OCI-LY3 (cell line): ENCODE results near the gene CCDC9B.

ENCODE experiments used
- EZH2phosphoT487 ChIP-seq: fragments of 200-600 bp; shearing (Covaris generic); IDR thresholded peaks from 2 replicates; pipeline ENCODE4 v1.6.1; 2018; ENCODE audit warnings: antibody characterized with exemption, mixed run types, low read depth
- TF ChIP-seq, protein P1 (sequence below): fragments of 200-600, 300-600 bp; sonication (generic); IDR thresholded peaks from 2 replicates; pipeline ENCODE4 v1.5.1; 2014; ENCODE audit warnings: antibody characterized with exemption, low read length, low read depth

DNA sequence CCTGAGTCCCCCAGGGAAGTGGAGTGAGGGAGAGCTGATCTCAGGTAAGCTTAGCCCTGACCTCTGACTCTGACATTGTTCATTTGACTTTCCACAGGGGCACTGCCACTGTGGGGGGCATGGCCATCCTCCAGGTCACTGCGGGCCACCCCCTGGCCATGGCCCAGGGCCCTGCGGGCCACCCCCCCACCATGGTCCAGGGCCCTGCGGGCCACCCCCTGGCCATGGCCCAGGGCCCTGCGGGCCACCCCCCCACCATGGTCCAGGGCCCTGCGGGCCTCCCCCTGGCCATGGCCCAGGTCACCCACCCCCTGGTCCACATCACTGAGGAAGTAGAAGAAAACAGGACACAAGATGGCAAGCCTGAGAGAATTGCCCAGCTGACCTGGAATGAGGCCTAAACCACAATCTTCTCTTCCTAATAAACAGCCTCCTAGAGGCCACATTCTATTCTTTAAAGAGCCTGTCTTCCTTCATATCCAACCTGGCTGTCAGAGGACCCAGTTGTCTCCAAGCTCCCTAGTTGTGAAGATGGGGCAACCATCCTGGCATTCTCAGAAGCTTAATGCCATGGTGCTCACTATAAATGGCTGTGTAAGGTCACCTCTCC is 15.3 kb upstream of the CCDC9B start:
- TF ChIP-seq, protein P1, sequence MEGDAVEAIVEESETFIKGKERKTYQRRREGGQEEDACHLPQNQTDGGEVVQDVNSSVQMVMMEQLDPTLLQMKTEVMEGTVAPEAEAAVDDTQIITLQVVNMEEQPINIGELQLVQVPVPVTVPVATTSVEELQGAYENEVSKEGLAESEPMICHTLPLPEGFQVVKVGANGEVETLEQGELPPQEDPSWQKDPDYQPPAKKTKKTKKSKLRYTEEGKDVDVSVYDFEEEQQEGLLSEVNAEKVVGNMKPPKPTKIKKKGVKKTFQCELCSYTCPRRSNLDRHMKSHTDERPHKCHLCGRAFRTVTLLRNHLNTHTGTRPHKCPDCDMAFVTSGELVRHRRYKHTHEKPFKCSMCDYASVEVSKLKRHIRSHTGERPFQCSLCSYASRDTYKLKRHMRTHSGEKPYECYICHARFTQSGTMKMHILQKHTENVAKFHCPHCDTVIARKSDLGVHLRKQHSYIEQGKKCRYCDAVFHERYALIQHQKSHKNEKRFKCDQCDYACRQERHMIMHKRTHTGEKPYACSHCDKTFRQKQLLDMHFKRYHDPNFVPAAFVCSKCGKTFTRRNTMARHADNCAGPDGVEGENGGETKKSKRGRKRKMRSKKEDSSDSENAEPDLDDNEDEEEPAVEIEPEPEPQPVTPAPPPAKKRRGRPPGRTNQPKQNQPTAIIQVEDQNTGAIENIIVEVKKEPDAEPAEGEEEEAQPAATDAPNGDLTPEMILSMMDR = no peak
- TF ChIP-seq EZH2phosphoT487 = no peak
